Measurements from ENCODE around the gene SLC38A4.
"Not testable (repeated sequence)": the region's sequence is repeated elsewhere in the genome, so short reads cannot be mapped to it uniquely, and the experiment has no call there.

Gene SLC38A4

GRCh38 chr12:46777587-46777986 is 48.2 kb downstream of the SLC38A4 start:
- no peak for DNase-seq (ENCODE audit: low read depth)

- no peak for DNase-seq (ENCODE audit: low read depth)
Measured at GRCh38 chr12:46775796-46776195, 50.0 kb downstream of the SLC38A4 start.

- no peak for DNase-seq (ENCODE audit: low read depth)
Measured at GRCh38 chr12:46774322-46774633, 51.5 kb downstream of the SLC38A4 start.

GRCh38 chr12:46773586-46774321 is 52.0 kb downstream of the SLC38A4 start:
- no peak for DNase-seq (ENCODE audit: low read depth)

GRCh38 chr12:46771268-46771827 is 54.4 kb downstream of the SLC38A4 start:
- DNase-seq (ENCODE audit: low read depth) = no peak

- no peak for DNase-seq (ENCODE audit: low read depth)
Measured at GRCh38 chr12:46770501-46771183, 55.2 kb downstream of the SLC38A4 start.

GRCh38 chr12:46764005-46764404 is 61.8 kb downstream of the SLC38A4 start:
- no peak for DNase-seq (ENCODE audit: low read depth)

GRCh38 chr12:46763230-46763629 is 62.6 kb downstream of the SLC38A4 start:
- DNase-seq (ENCODE audit: low read depth) = no peak

- no peak for DNase-seq (ENCODE audit: low read depth)
Measured at GRCh38 chr12:46754550-46754949, 71.2 kb downstream of the SLC38A4 start.

- DNase-seq (ENCODE audit: low read depth) = no peak
Measured at GRCh38 chr12:46752396-46752795, 73.4 kb downstream of the SLC38A4 start.

GRCh38 chr12:46751173-46751572 is 74.6 kb downstream of the SLC38A4 start:
- DNase-seq (ENCODE audit: low read depth) = no peak

- DNase-seq (ENCODE audit: low read depth) = no peak
Measured at GRCh38 chr12:46749322-46749721, 76.5 kb downstream of the SLC38A4 start.

- no peak for DNase-seq (ENCODE audit: low read depth)
Measured at GRCh38 chr12:46744283-46744682, 81.5 kb downstream of the SLC38A4 start.

GRCh38 chr12:46743456-46743855 is 82.3 kb downstream of the SLC38A4 start:
- no peak for DNase-seq (ENCODE audit: low read depth)

- DNase-seq (ENCODE audit: low read depth) = not testable (repeated sequence)
Measured at GRCh38 chr12:46742271-46742670, 83.5 kb downstream of the SLC38A4 start.

GRCh38 chr12:46725332-46725731 is 100.5 kb downstream of the SLC38A4 start:
- DNase-seq (ENCODE audit: low read depth) = no peak

GRCh38 chr12:46723629-46724419 is 102.0 kb downstream of the SLC38A4 start:
- no peak for DNase-seq (ENCODE audit: low read depth)

- DNase-seq (ENCODE audit: low read depth) = no peak
Measured at GRCh38 chr12:46722394-46723185, 103.2 kb downstream of the SLC38A4 start.

- DNase-seq (ENCODE audit: low read depth) = no peak
Measured at GRCh38 chr12:46718495-46718894, 107.3 kb downstream of the SLC38A4 start.

- DNase-seq (ENCODE audit: low read depth) = no peak
Measured at GRCh38 chr12:46717868-46718267, 107.9 kb downstream of the SLC38A4 start.

GRCh38 chr12:46717159-46717558 is 108.6 kb downstream of the SLC38A4 start:
- no peak for DNase-seq (ENCODE audit: low read depth)

All from activated T-cell treated with anti-CD3 and anti-CD28 coated beads for 48 hours (primary cell).